SH-SY5Y (cell line): ENCODE measurements around the gene NFKBIE.

ENCODE experiments used
- GATA2 ChIP-seq: IDR thresholded peaks from 2 replicates; pipeline ENCODE4 v1.6.1; 2011; ENCODE audit warnings: mild to moderate bottlenecking, low read depth, low read length
- GATA3 ChIP-seq: IDR thresholded peaks from 2 replicates; pipeline ENCODE4 v1.6.1; 2011; ENCODE audit warnings: low read depth, mild to moderate bottlenecking, low read length, moderate library complexity

GRCh38 chr6:44263354-44264100, 1.8 kb downstream of the NFKBIE start:
- TF ChIP-seq GATA2 (no peak), GATA3 (no peak)
